Non-pigmented ciliary epithelial cell (primary cell): ENCODE results near the gene PPP2R5A.
"Not testable (repeated sequence)": the region's sequence is repeated elsewhere in the genome, so short reads cannot be mapped to it uniquely, and the experiment has no call there.

ENCODE experiments used
- DNase-seq: peaks from one replicate; pipeline ENCODE4 v3.0.0-alpha.2; 2010; ENCODE audit warnings: low read depth

The PPP2R5A gene

DNA sequence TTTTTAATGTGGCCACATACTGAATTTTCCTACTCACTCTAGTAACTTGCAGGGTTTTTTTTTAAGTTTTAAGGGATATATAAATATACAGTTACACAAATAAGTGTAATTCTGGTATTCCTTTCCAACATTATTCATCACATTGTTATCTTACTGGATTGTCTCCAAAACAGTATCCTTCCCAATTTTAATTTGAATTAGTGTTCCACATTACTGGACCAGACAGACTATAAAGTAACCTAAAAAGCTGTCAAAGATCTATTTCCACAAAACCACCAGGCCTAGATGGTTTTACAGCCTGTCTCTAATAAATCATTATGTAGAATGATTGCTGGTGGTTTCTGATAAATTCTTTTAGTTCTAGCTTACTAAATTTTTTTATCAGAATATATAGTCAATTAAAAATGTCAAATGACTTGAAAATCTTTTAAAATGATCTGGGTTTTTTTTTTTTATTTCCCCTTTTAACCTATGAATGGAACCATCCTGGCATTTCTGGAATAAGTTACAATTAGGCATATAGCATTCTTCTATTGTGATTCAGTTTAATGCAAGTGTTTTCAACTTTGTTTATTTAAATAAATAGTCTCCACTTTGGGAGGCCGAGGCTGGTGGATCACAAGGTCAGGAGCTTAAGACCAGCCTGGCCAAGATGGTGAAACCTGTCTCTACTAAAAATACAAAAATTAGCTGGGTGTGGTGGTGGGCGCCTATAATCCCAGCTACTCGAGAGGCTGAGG, 70.2 kb downstream of the PPP2R5A start:
- no peak for DNase-seq

DNA sequence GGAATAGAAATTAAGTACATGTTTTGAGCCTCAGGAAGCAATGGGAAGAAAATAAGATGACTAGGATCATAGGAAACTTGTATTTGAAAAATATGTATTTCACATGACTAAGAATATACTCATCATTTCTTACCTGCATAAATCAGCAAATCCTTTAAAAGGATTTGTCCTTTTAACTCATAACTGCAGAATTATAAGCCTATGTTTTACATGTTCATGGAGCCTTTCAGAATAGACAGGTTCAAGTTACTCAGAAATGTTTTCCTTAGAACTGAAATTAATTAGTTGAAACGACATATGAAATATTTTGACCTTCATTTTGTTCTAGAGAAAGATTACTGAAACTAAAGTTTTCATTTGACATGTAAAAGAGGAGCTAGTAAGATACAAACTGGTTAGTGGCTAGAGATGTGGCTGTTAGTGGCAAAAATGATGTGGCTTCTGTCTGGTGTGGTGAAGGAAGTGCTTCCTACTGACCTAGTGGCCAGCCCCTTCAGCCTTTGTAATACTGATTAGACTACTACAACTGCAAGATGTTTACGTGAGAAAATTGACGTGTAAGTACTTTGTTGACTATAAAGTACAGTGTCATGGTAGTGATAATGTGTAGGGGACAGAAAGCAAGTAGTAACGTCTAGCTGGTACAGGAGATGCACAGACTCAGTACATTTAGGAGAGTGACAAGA, 74.7 kb downstream of the PPP2R5A start:
- DNase-seq, result no peak

DNA sequence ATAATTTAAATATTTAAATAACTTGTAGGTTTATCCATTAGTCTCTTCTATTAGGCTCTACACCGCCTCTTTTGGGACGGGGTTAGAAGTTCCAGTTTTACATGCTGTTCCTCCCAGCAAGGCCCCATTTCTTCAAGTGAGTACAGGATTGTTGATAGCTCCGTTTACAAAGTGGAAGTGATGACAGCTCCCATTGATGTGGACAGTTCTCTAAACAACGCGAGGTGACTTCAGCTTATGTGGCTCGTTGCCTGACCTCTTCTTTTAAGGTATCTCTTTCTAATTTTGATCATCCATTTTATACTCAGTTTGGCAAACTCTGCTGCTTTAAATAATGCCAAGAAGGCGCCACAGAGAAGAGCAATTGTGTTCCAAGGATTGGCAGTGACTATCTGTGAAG, 79.8 kb downstream of the PPP2R5A start:
- no peak for DNase-seq

DNA sequence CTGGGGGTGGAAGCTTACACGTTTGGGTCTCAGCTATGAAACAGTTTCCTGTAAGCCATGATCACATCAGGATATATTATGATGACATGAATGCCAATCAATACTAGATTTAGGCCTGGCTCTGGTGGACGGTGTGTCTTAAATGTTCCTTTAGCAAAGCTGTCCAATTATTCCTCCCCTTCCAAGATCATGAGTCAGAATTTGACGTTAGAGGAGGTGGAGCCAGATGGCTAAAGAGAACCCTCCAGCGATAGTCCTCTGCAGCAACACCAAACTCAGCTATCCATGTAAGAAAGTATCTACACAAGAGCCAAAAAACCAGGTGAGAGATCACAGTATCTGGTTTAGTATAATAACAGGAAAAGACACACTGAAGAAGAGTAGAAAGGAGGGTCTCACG, 81.7 kb downstream of the PPP2R5A start:
- no peak for DNase-seq

DNA sequence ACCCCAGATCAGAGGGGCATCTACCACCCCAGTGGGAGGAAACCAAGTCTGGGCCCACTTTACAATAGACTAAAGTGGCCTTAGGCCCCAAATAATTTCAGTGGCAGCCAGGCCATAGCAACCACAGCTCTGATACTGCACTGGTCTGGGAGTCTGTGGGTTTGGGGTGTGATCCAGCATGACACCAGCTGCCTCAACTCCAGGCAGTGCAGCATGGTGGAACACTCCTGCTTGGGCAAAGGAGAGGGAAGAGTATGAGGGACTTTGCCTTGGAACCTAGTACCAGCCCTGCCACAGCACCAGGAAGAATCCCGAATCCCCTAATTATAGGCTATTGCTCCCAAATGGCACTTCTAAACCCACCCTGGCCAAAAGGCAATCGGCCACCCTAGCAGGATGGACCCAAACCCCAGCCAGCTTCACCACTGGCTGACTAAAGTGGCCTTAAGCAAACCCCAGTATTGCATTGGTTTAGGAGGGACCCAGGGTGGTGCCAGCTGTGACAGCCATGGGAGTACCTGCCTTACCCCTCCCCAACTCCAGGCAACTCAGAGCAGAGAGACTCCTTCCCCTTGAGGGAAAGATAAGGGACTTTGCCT, 82.4 kb downstream of the PPP2R5A start:
- DNase-seq, result no peak

DNA sequence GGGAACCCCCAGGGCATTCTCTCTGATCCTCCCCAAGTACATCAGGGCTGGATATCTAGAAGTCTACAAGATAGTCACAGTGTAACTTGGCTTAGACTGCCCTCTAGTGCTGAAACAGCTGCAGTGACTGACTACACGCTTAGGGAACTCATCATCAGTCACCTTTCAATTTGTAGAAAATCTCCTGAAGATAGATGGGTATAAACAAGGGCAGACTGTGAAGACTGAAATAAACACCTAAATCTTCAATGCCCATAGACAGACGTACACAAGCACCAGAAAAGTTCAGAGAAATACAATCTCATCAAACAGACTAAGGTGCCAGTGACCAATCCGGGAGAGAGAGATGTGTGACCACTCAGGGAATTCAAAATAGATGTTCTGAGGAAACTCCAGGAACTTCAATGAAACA, 82.9 kb downstream of the PPP2R5A start:
- peak; percentile 34 for DNase-seq

DNA sequence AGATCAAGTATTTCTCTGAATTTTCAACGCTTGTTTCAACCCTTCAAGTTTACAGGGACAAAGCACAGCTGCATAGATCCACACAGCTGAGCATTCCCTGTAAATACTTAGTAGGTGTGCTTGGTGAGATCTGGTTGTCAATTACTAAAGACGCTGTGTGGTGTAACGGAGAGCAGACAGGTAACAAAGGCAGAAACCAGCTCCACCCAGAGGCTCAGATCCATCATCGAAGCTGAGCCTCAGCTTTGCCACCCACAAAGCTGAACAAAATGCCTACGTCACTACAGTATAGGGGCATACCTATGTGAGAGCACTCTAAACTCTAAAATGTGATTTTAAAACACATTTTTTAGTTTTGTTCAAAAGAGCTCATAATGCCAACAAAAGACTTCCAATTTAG, 90.8 kb downstream of the PPP2R5A start:
- DNase-seq, result no peak

DNA sequence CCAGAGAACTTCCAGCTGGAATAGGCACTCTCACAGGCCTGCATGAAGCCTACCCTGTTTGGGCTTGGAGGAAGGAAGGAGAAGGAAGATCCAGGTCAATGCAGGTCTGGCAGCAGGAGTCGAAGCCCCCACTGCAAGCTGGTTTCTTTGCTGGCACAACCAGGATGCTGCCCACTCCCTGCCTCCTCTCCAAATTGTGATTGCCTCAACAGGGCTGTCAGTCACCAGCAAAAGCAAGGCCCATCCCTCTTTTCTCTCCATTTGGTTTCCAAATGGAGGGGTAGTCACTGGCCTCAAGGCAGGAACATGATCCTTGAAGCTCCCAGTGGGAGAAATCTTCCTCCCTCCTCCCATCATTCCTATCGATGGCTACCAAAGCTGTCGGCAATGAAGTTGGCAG, 92.4 kb downstream of the PPP2R5A start:
- DNase-seq, result no peak

DNA sequence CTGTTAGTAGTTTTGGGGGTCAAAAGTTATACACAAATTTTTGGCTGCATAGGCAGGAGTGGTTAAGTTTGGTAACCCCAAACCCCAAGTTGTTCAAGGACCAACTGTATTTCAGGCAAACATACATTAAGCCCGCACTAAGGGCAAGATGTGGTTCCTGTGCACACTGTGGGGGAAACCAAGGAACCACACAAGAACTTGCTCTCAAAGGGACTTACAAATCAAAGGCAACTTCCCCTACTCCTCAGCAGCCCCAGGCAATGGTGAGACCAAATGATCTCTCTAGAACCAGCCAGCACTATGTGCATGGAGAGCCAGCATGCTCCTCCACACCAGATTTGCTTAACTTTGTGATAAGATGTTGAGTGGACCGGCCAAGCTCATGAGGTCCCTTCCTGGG, 94.2 kb downstream of the PPP2R5A start:
- no peak for DNase-seq

DNA sequence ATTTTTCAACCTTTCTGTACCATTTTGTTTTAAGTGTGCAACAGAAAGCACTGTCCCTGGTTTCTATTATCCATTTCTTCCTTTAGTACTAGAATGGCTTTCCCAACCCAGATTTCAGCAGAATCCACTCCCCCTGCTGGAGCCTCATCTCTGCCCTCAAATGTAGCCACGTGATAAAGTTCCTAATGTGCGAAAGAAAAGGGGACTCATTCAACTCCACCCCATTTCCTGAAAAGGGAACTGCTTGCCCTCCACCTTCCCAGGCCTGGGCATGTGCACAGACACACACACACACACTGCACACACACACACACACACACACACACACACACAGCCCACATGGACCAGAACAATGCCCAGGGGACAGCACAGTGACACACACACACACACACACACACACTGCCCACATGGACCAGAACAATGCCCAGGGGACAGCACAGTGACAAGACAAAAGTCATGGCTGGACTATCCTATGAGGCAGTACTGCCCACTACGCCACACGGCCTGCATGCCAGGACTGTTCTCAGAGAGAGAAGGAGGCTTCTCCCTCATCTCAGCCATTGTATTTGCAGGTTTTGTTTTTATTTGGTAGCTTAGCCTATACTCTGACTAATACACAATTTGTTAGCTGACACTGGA, 96.3 kb downstream of the PPP2R5A start:
- DNase-seq, result no peak

DNA sequence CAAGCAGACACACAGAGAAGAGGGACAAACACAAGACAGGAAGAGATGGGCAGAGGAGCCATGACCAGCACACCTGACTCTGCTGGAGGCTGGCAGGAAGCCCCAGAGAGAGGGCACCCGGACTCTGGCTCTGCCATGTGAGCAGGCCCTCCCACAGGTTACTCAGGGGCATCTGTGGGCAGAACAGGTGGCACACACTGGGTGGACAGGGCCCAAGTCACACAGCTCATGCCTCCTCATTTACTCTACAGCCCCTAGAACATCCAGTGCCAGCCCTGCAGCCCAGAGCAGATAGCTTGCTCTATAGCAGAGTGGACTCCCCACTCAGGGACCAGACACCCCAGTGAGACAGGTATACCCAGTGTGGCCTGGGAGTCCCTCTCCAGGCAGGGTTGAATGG, 100.8 kb downstream of the PPP2R5A start:
- DNase-seq, result no peak

DNA sequence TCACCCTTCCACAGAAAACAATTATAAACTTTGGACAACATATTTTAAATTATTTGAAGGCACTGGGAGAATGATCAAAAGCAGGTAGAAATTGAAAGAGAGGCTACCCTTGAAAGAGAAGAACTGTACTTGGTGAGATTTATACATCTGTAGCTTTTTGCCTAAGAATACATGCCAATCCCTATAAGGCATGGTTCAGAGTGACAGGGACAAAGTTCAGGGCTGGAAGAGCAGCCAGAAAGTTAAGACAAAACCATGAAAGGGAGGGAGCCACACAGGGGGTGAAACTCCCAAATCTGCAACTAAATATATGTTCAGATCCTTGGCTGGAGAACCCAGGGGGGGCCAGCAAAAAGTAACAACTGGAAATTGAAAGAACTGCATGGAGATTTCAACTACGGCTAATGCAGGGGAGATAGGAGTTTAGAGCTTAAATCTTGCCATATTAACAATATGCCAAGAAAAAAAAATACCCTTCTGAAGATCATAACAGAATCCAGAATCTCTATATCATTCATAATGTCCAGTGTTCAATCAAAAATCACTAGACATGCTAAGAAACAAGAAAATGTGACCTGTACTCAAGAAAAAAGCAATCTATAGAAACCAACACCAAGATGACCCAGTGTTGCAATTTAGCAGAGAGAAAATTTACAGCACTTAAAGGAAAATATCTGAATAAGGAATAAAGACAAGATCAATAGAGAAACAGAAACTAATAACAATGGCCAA, 103.9 kb downstream of the PPP2R5A start:
- DNase-seq, result no peak

DNA sequence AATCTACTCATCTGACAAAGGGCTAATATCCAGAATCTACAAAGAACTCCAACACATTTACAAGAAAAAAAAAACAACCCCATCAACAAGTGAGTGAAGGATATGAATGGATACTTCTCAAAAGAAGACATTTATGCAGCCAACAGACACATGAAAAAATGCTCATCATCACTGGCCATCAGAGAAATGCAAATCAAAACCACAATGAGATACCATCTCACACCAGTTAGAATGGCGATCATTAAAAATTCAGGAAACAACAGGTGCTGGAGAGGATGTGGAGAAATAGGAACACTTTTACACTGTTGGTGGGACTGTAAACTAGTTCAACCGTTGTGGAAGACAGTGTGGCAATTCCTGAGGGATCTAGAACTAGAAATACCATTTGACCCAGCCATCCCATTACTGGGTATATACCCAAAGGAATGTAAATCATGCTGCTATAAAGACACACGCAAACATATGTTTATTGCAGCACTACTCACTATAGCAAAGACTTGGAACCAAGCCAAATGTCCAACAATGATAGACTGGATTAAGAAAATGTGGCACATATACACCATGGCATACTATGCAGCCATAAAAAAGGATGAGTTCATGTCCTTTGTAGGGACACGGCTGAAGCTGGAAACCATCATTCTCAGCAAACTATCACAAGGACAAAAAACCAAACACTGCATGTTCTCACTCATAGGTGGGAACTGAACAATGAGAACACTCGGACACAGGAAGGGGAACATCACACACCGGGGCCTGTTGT, 110.6 kb downstream of the PPP2R5A start:
- DNase-seq, result not testable (repeated sequence)

DNA sequence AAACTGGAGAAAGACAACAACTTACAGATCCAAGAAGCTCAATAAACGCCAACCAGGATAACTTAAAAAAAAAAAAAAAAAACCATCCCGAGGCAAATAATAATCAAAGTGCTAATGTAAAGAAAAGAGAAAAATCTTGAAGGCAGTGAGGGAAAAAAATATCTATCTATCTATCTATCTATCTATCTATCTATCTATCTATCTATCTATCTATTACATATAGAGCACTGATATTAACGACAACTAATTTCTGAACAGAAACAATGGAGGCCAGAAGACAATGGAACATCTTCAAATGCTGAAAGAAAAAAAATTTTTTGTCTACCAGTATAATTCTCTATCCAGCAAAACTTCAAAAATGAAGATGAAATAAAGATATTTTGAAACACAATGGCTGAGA, 111.4 kb downstream of the PPP2R5A start:
- DNase-seq, result no peak

DNA sequence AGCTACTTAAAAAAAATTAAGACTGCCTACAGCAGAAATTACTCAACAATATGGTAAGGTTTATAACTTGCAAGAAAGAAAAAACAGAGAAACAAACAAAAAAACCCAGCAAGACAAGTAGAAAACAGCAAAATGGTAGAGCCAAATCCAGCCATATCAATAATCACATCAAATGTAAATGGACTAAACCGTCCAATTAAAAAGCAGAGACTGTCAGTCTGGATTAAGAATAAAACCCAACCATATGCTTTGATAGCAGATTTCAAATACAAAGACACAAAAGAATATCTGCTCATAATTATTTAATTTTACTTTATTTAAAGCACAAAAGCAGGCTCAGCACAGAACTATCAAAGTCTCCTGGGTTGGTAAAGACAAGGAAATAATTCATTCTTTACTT, 112.0 kb downstream of the PPP2R5A start:
- no peak for DNase-seq

DNA sequence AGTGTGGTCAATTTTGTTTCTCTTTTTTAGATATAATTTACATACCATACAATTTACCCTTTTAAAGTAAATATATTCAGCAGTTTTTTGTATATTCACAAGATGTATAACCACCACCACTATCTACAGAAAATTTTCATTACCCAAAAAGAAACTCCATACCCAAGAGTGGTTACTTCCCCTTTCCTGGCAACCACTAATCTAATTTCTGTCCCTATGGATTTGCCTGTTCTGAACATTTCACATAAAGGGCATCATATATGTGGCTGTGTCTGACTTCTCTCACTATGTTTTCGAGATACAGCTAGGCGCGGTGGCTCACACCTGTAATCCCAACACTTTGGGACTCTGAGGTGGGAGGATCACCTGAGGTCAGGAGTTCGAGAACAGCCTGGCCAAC, 115.8 kb downstream of the PPP2R5A start:
- no peak for DNase-seq

DNA sequence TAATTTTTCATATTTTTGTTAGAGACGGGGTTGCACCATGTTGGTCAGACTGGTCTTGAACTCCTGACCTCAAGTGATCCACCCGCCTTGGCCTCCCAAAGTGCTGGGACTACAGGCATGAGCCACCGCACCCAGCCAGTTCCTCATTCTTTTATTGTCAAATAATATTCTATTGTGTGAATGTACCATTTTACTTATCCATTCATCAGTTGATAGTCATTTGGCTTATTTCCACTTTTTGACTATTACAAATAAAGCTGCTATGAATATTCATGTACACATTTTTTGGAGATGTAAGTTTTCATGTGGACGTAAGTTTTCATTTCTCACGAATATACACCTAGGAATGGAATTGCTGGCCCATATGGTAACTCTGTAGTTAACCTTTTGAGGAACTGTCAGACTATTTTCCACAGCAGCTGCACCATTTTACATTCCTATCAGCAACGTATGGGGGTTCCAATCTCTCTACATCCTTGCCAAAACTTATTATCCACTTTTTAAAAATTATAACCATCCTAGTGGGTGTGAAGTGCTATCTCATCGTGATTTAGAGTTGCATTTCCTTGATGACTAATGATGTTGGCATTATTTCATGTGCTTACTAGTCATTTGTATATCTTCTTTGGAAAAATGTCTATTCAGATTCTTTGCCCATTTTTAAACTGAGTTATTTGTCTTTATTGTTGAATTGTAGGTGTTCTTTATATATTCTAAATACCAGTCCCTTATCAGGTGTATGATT, 116.8 kb downstream of the PPP2R5A start:
- peak; percentile 19 for DNase-seq

DNA sequence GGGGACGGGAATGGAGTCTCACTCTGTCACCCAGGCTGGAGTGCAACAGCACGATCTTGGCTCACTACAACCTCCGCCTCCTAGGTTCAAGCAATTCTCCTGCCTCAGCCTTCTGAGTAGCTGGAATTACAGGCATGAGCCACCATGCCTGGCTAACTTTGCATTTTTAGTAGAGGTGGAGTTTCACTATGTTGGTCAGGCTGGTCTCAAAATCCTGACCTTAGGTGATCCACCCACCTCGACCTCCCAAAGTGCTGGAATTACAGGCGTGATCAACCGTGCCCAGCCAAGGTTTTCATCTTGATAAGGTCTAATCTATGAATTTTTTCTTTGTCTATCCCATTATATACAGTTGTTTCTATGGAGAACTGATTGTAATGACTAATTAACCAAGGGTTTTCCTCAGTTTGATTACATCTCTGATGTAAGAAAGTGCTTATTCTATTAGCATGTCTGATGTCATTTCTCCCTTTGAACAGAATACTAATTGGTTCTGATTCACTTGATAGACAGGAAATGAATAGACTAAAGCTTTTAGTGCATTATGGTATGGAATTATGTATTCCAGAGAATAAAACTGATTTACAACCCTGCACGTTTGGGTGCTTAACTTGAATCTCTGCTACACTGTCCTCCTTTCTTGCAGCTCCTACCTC, 117.6 kb downstream of the PPP2R5A start:
- DNase-seq, result no peak

DNA sequence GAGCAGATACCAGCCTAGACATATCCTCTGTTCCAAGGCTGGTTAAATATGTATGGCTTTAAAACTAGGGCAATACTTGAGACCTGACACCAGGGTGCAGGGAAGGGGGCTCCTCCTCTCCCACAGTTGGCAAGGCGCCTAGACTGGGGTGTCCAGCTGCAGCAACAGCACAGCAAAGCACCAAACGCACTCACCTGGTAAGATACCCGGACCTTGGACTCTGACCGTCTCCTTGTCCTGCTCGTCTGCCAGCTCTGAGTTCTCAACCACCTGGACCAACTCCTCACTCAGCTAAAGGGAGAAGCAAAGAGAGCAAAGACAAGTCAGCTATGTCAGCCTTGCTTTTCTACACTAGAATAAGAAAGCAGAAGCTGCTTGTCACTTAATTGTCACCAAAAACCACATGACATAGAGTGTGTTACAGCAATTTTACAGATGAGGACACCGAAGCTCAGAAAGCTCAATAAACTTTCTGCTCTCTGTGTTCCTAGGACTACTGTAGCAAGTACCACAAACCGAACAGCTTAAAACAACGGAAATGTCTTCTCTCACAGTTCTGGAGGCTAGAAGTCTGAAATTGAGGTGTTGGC, 125.1 kb downstream of the PPP2R5A start:
- DNase-seq, result no peak
